Tibial nerve (tissue), 4 donors: ENCODE results near the gene RGS3. TPM values are rescaled to one million over a fixed set of nuclear protein-coding genes. Genes with fewer than 3 reads are reported as not detected.

Source experiments
- DNase-seq, 2 donors: peaks; one replicate each; pipeline ENCODE4 v3.0.0-alpha.2; 2019; ENCODE audit warnings: low spot score in 2 of 2
- H3K27ac ChIP-seq, 4 donors: fragments of 200-600 bp; sonication (generic) in 3 of 4; one replicate each; pipeline ENCODE4 v1.5.1; 2017 to 2019; ENCODE audit warnings: mild to moderate bottlenecking in 1 of 4
- H3K27me3 ChIP-seq, 2 donors: fragments of 200-600 bp; sonication (generic) in 1 of 2; one replicate each; pipeline versions ENCODE4 v1.5.1 to v1.6.0; 2017 to 2019
- H3K36me3 ChIP-seq, 3 donors: fragments of 200-600 bp; sonication (generic); one replicate each; pipeline ENCODE4 v1.5.1; 2018 to 2019
- H3K4me1 ChIP-seq, 4 donors: fragments of 200-600 bp; sonication (generic) in 3 of 4; one replicate each; pipeline ENCODE4 v1.5.1; 2017 to 2019
- H3K4me3 ChIP-seq, 4 donors: fragments of 200-600 bp; sonication (generic) in 3 of 4; one replicate each; pipeline ENCODE4 v1.5.1; 2017 to 2019; ENCODE audit warnings: mild to moderate bottlenecking in 1 of 4, moderate library complexity in 1 of 4
- H3K9me3 ChIP-seq, 4 donors: fragments of 200-600 bp; sonication (generic) in 3 of 4; one replicate each; pipeline ENCODE4 v1.5.1; 2017 to 2019
- EP300 ChIP-seq, 2 donors: sonication (generic); formaldehyde crosslinking; IDR thresholded peaks; one replicate each; pipeline ENCODE4 v1.6.1; 2017; ENCODE audit warnings: antibody characterized with exemption in 2 of 2, mild to moderate bottlenecking in 1 of 2
- POLR2A ChIP-seq, 2 donors: fragments of 450-650 bp; IDR thresholded peaks; one replicate each; pipeline ENCODE4 v1.6.1; 2017; ENCODE audit warnings: antibody characterized with exemption in 2 of 2, mild to moderate bottlenecking in 2 of 2, moderate library complexity in 2 of 2
- WGBS, 2 donors: methylation state at CpG; one replicate each; pipeline ENCODE4 v1.1.5; 2018; 5-methylcytosine and 5-hydroxymethylcytosine counted together
- total RNA-seq, 4 donors: library from RNA; depleted of rRNA; stranded (reverse); fragments of >200 nt; gene quantifications; one replicate each; pipeline ENCODE4 v1.1.0, GENCODE V29; 2016
- TF ChIP-seq, protein P1 (sequence below), 5 experiments: fragments of 200-600 bp in 3 of 5; fragments of 450-650 bp in 2 of 5; sonication (generic) in 3 of 5; IDR thresholded peaks; one replicate each; pipeline ENCODE4 v1.5.1; 2016 to 2019; ENCODE audit warnings: antibody characterized with exemption in 5 of 5, mild to moderate bottlenecking in 3 of 5, moderate library complexity in 2 of 5

The RGS3 gene
- total RNA-seq, 4 donors from 2014 or later, result 18.0 to 45.9 (median 35.2) TPM

DNA sequence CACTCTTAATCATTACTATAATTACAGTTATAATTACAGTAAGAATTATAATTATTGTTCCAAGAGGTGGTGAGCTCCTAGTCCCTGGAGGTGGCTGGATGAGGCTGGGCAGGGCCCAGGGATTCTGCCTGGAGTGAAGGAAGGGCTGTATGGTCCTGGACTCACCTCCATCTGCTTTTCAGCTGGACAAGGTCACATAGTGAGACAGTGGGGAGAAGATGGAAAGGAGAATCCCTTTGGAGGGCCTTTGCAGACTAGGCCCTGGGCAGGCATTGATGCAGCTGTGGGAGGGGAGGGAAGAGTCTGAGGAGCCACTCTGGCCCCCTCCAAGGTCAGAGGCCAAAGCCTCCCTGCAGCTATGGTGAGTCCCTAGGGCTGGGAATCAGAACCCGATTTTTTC is 125.4 kb downstream of the RGS3 start:
- no peak overlapping the region for H3K27ac ChIP-seq
- no peak overlapping the region for H3K4me3 ChIP-seq
- no peak for TF ChIP-seq POLR2A (IDR thresholded peaks at IDR 0.05)
- TF ChIP-seq, protein P1, sequence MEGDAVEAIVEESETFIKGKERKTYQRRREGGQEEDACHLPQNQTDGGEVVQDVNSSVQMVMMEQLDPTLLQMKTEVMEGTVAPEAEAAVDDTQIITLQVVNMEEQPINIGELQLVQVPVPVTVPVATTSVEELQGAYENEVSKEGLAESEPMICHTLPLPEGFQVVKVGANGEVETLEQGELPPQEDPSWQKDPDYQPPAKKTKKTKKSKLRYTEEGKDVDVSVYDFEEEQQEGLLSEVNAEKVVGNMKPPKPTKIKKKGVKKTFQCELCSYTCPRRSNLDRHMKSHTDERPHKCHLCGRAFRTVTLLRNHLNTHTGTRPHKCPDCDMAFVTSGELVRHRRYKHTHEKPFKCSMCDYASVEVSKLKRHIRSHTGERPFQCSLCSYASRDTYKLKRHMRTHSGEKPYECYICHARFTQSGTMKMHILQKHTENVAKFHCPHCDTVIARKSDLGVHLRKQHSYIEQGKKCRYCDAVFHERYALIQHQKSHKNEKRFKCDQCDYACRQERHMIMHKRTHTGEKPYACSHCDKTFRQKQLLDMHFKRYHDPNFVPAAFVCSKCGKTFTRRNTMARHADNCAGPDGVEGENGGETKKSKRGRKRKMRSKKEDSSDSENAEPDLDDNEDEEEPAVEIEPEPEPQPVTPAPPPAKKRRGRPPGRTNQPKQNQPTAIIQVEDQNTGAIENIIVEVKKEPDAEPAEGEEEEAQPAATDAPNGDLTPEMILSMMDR (IDR thresholded peaks at IDR 0.05), result no peak
- TF ChIP-seq EP300 (IDR thresholded peaks at IDR 0.05), result no peak
- H3K4me1 ChIP-seq, result peaks cover 0 to 31% (median 3%) of the 10 kb centered on the region in 4 donors
- DNase-seq, result no peak
- H3K9me3 ChIP-seq, result no peaks in the 10 kb centered on the region
- WGBS, 2 donors, result 31 to 33% methylated on average over 1 of the region's 1 CpG
- H3K36me3 ChIP-seq, result peaks cover 0 to 7% (median 0%) of the 10 kb centered on the region in 3 donors
- H3K27me3 ChIP-seq, result no peaks in the 10 kb centered on the region

DNA sequence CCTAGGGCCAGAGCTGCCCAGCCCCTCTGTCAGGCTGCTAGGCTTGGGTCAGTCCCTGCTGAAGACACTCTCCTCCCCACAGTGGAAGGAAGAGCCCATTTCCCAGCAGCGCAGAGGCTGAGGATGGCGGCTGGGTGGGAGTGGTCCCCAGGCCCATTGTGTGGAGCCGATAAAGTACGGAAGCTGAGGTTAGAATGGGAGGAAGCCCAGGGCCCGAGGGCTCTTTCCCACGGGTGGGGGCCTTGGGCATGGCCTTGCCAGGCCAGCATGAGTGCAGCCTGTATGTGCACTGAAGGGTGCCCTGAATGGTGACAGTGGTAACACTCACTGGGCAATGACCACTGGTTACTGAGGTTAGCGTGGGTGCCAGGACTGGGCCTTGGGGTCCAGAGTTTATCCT is 125.9 kb downstream of the RGS3 start:
- peaks cover 0 to 35% (median 6%) of the 10 kb centered on the region in 4 donors for H3K4me1 ChIP-seq
- no peak overlapping the region for H3K4me3 ChIP-seq
- DNase-seq, result no peak
- TF ChIP-seq POLR2A (IDR thresholded peaks at IDR 0.05) (no peak), EP300 (IDR thresholded peaks at IDR 0.05) (no peak)
- TF ChIP-seq, protein P1 (IDR thresholded peaks at IDR 0.05), result no peak
- 79 to 81% methylated on average over 6 to 7 of the region's 7 CpGs for WGBS, 2 donors
- H3K27ac ChIP-seq, result no peak overlapping the region
- H3K36me3 ChIP-seq, result peaks cover 0 to 2% (median 0%) of the 10 kb centered on the region in 3 donors
- no peaks in the 10 kb centered on the region for H3K9me3 ChIP-seq
- no peaks in the 10 kb centered on the region for H3K27me3 ChIP-seq

DNA sequence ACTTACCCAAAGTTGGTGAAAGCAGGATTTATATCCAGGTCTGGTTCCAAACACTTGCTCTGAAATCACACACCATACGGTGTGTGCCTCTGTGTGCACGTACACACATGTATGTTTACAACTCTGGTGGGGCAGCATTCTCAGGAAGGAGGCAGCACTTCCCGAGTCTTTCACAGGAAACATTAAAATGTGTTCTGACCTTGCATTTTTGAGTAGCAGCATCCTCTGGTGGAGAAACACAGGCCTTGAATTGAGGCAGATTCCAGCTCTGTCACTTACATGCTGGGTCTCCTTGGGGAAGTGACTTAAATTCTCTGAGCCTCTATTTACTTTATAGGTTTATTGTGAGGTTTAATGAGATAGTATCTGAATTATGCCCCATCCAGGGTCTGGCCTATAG is 126.4 kb downstream of the RGS3 start:
- Histone ChIP-seq H3K4me3 (no peak overlapping the region), H3K27me3 (no peaks in the 10 kb centered on the region), H3K4me1 (peaks cover 0 to 40% (median 11%) of the 10 kb centered on the region in 4 donors), H3K27ac (no peak overlapping the region), H3K9me3 (no peaks in the 10 kb centered on the region), H3K36me3 (no peaks in the 10 kb centered on the region)
- TF ChIP-seq, protein P1 (IDR thresholded peaks at IDR 0.05), result peak; percentile 18 to 62 (median 32)
- TF ChIP-seq EP300 (IDR thresholded peaks at IDR 0.05) (no peak), POLR2A (IDR thresholded peaks at IDR 0.05) (no peak)
- WGBS, 2 donors, result 26 to 31% methylated on average over 3 of the region's 3 CpGs
- DNase-seq, result no peak

- Histone ChIP-seq H3K9me3 (no peaks in the 10 kb centered on the region), H3K4me1 (peaks cover 0 to 45% (median 12%) of the 10 kb centered on the region in 4 donors), H3K27me3 (no peaks in the 10 kb centered on the region), H3K4me3 (no peak overlapping the region), H3K36me3 (peaks cover 0 to 3% (median 1%) of the 10 kb centered on the region in 3 donors), H3K27ac (no peak overlapping the region)
- 87 to 91% methylated on average over 2 of the region's 2 CpGs for WGBS, 2 donors
- TF ChIP-seq, protein P1 (IDR thresholded peaks at IDR 0.05), result no peak
- no peak for TF ChIP-seq POLR2A (IDR thresholded peaks at IDR 0.05)
- TF ChIP-seq EP300 (IDR thresholded peaks at IDR 0.05), result no peak
- DNase-seq, result no peak
Measured at GRCh38 chr9:113590389-113590788, 126.9 kb downstream of the RGS3 start.

DNA sequence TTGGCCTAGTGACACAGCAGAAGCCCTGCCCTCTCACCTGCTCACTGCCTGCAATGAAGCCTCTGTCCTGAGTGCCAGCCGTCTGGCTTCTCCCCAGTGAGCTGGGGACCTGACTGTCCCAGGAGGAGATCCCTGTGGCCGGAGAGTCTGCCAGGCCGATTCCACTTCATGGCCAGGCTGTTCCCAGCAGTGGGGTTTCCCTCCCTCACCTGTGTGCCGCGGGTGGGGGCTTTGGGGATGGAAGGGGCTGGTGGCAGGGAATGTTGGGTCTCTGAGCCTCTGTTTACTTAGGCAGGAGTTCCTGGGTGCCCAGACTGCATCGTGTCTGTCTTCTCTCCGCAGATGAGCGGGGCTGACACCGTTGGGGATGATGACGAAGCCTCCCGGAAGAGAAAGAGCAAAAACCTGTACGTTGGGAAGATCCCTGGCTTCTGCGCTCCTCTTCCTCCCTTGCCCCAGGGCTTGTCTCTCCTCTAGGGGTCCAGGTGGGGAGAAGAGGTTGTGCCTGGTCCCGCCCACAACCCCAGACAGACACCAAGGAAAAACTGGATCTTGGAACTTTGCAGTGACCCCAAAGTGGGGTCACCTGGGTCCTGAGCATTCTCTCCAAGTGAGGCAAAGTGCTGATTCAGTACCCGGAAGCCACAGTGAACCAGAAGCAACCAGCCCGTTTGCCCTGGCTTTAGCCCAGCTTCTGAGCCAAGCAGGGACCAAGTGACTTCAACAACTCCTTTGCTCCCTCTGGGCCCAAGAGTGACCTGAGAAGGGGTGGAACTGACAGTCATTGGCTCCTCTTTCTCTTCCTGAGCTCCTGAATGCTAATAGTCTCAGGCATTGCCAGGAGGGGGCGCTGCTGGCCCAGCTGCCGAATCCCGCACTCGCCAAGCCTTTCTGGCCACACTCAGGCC is 127.7 kb downstream of the RGS3 start:
- H3K36me3 ChIP-seq, result peaks cover 0 to 11% (median 5%) of the 10 kb centered on the region in 3 donors
- no peak overlapping the region for H3K27ac ChIP-seq
- peak in 1 of 2 donors; percentile 48 for TF ChIP-seq EP300 (IDR thresholded peaks at IDR 0.05)
- TF ChIP-seq POLR2A (IDR thresholded peaks at IDR 0.05), result no peak
- TF ChIP-seq, protein P1 (IDR thresholded peaks at IDR 0.05), result peak; percentile 78 to 95 (median 85)
- whole genome bisulfite sequencing, 2 donors, result 54% methylated on average over 18 to 19 of the region's 20 CpGs
- DNase-seq, result peak; percentile 74 to 87
- no peak overlapping the region for H3K4me3 ChIP-seq
- peaks cover 0 to 48% (median 12%) of the 10 kb centered on the region in 4 donors for H3K4me1 ChIP-seq
- no peaks in the 10 kb centered on the region for H3K27me3 ChIP-seq
- H3K9me3 ChIP-seq, result no peaks in the 10 kb centered on the region
